NCI-H1694 (cell line): Measurements from ENCODE around the gene DDX50.

Experiments used
- DNase-seq: peaks from one replicate; lab custom pipeline; 2025; lab: John Stamatoyannopoulos, UW

Gene DDX50

GRCh38 chr10:68981074-68981473, 80.0 kb downstream of the DDX50 start:
- no peak for DNase-seq

DNA sequence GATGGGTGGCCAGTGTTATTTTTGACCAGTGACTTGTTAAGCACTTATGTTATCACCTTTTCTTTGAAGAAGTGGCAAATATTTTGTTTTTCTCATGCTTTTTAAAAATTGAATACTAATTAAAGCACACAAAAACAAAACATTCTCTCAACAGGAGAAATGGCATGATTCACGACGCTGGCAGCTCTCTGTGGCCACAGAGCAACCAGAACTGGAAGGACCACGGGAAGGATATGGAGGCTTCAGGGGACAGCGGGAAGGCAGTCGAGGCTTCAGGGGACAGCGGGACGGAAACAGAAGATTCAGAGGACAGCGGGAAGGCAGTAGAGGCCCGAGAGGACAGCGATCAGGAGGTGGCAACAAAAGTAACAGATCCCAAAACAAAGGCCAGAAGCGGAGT, 81.3 kb downstream of the DDX50 start:
- DNase-seq, result no peak

GRCh38 chr10:68987611-68988010, 86.5 kb downstream of the DDX50 start:
- DNase-seq, result no peak

DNA sequence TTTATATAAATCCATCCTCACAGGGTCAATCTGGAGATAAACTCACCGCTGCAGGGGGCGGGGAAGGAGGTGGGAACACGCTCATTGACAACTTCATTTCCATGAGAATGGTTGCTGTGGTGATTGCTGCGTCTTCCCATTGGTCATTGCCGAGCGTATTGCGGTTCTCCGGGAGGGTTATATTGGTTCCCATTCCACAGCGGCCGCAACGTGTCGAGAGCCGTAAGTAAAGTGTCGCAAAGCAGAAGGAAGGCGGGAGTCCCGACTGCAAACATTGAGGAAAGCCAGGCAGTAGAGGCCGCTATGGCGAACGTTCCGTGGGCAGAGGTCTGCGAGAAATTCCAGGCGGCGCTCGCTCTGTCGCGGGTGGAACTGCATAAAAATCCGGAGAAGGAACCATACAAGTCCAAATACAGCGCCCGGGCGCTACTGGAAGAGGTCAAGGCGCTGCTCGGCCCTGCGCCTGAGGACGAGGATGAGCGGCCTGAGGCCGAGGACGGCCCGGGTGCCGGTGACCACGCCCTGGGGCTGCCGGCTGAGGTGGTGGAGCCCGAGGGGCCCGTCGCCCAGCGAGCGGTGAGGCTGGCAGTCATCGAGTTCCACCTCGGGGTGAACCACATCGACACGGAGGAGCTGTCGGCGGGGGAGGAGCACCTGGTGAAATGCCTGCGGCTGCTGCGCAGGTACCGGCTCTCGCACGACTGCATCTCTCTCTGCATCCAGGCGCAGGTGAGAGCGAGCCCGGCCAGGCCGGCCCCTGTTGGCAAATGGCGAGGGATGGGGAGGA, 87.6 kb downstream of the DDX50 start, which contains the start of gene KIFBP:
Gene KIFBP (plus strand): TSS at position 274 of the 787 bp plus-strand sequence. CDS start 30 bp downstream, at position 304.
- DNase-seq, result peak; percentile 93

GRCh38 chr10:68989317-68989990, 88.3 kb downstream of the DDX50 start:
- no peak for DNase-seq

DNA sequence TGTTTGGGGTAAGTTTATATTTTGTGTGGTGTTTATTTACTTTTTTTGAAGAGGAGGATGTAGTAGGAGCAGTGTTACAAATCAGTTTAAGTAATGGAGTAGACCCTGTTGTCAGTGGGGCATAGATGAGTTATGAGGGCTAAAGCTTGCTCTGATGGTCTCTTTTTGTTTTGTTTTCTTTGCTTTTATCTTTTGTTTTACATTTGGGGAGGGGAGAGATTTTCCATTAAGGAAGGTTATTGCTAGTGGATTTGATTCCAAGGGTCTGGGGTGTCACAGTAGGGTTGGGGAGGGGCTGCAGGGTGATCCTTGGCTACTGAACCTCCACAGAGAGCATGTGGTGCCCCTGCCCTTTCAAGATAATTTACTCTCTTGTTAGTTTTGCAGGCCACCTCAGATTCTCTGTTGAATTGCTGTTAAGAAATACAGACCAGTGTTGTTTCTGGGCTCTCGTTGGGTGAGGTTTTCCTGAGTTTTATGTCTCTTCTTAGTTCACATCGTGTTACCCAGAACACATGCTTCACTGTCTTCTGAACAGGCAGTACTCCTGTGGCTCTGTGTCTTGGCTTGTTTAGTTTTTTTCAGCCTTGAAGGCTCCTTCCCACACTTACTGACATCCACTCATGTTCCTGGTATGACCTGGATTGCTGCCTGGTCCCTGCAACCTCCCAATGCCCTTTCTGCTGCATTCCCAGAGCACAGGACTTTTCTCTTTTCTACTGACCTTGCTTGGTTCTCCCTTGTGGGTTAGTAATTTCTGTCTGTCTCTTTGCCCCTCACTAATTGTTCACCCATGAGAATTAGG, 91.7 kb downstream of the DDX50 start:
- DNase-seq, result no peak
